GM23248 (cell line): ENCODE data around the gene ZBTB40.

Experiments
- EZH2 ChIP-seq: fragments of 200-600 bp; sonication (generic); IDR thresholded peaks from 2 replicates; pipeline ENCODE4 v1.6.1; 2018; ENCODE audit warnings: antibody characterized with exemption, mild to moderate bottlenecking; ENCODE audit not compliant: insufficient read depth, poor library complexity, severe bottlenecking
- EZH2phosphoT487 ChIP-seq: fragments of 200-600 bp; sonication (generic); IDR thresholded peaks from 2 replicates; pipeline ENCODE4 v1.6.1; 2018; ENCODE audit warnings: antibody characterized with exemption, moderate library complexity, mild to moderate bottlenecking, low read depth; ENCODE audit not compliant: insufficient read depth

GRCh38 chr1:22522221-22522743, 70.6 kb downstream of the ZBTB40 start:
- TF ChIP-seq EZH2phosphoT487 (no peak), EZH2 (no peak)
